GM19239 (cell line): ENCODE data around the gene PDE6B.
A peak's percentile ranks its signal among the peaks of the same experiment; 100 is the strongest.

Experiments
- DNase-seq: peaks from one replicate; pipeline ENCODE4 v3.0.0; 2011; ENCODE audit warnings: low spot score; ENCODE audit not compliant: insufficient read length
- FAIRE-seq: peaks from 2 replicates; lab custom pipeline; 2011; peaks lifted over from hg19 to GRCh38; lab: Jason Lieb, UNC

PDE6B gene

GRCh38 chr4:654871-655463, 29.6 kb downstream of the PDE6B start:
- DNase-seq, result no peak
- FAIRE-seq, result no peak

DNA sequence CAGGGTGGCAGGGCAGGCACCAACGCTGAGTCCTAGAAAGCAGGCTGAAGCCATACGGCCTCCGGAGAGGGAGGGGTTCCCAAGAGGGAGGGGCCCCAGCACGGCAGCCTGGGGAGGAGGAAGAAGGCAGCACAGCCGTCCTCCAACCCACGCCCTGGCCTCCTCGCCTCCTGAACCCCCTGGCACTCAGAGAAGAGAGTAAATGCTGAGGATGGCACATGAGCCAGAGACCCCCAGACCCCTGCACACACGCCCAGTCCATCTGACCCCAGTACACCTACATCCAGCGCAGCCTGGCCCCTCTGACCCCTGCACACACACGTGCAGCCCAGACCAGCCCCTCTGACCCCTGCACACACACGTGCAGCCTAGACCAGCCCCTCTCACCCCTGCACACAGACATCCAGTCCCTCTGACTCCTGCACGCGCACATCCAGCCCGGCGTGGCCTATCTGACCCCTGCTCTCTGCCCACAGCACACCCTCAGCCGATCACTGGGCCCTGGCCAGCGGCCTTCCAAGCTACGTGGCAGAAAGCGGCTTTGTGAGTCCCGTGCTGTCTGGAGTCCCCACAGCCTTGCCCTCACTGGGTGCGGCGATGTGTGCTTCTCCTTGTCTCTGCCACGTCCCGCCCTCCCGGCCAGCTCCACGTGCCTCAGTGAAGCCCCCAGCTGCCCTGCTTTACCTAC, 30.2 kb downstream of the PDE6B start:
- DNase-seq (no peak), FAIRE-seq (no peak)

DNA sequence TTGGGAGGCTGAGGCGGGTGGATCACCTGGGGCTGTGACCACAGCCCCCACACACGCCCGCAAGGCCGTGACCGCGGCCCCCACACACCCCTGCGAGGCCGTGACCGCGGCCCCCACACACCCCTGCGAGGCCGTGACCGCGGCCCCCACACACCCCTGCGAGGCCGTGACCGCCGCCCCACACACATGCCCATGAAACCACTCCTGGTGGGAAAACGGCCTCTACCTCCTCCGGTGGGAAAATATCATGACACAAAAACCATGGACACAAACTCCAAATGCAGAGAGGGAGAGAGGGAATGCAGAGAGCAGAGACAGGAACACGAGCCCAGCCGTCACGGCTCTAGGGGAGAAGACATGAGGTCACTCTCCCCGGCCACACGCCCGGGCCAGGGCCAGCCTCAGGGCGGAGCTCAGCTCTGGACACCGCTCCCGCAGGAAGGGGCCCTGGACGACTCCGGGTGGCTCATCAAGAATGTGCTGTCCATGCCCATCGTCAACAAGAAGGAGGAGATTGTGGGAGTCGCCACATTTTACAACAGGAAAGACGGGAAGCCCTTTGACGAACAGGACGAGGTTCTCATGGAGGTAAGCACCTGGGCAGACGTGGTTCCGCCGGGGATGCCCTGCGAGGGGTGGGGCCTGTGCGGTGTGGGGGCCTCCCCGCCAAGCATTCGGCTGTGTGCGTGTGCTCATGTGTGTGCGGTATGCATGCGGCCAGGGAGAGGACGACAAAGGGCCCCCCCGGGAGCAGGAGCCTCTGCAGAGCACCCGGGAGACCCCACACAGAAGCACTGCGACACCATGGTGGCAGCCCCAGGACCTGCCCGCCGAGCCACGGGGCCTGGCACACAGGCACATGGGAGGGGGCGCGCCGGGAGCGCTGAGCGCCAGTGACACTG, 31.3 kb downstream of the PDE6B start:
- DNase-seq (no peak), FAIRE-seq (no peak)

DNA sequence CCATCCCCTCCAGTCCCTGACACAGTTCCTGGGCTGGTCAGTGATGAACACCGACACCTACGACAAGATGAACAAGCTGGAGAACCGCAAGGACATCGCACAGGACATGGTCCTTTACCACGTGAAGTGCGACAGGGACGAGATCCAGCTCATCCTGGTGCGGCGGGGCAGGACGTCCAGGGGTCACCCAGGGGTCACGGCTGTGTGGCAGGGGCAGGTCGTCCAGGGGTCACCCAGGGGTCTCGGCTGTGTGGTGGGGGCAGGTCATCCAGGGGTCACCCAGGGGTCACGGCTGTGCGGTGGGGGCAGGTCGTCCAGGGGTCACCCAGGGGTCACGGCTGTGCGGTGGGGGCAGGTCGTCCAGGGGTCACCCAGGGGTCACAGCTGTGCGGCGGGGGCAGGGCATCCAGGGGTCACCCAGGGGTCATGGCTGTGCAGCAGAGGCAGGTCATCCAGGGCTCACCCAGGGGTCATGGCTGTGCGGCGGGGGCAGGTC, 32.0 kb downstream of the PDE6B start:
- FAIRE-seq, result no peak
- no peak for DNase-seq

DNA sequence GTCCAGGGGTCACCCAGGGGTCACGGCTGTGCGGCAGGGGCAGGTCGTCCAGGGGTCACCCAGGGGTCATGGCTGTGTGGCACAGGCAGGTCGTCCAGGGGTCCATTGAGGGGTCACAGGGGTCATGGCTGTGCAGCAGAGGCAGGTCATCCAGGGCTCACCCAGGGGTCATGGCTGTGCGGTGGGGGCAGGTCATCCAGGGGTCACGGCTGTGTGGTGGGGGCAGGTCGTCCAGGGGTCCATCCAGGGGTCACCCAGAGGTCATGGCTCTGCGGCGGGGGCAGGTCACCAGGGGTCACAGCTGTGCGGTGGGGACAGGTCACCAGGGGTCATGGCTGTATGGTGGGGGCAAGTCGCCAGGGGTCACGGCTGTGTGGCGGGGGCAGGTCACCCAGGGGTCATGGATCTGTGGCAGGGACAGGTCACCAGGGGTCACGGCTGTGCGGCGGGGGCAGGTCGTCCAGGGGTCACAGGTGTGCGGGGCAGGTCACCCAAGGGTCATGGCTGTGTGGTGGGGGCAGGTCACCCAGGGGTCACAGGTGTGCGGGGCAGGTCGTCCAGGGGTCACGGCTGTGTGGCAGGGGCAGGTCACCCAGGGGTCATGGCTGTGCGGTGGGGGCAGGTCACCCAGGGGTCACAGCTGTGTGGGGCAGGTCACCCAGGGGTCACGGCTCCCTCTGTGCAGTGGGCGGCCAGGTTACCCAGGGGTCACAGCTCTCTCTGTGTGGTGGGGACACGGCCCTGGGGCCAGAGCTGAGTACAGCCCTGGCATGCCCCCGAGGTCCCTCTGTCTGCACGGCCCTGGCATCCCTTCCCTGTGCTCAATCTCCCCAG, 32.7 kb downstream of the PDE6B start:
- DNase-seq, result no peak
- FAIRE-seq, result no peak

DNA sequence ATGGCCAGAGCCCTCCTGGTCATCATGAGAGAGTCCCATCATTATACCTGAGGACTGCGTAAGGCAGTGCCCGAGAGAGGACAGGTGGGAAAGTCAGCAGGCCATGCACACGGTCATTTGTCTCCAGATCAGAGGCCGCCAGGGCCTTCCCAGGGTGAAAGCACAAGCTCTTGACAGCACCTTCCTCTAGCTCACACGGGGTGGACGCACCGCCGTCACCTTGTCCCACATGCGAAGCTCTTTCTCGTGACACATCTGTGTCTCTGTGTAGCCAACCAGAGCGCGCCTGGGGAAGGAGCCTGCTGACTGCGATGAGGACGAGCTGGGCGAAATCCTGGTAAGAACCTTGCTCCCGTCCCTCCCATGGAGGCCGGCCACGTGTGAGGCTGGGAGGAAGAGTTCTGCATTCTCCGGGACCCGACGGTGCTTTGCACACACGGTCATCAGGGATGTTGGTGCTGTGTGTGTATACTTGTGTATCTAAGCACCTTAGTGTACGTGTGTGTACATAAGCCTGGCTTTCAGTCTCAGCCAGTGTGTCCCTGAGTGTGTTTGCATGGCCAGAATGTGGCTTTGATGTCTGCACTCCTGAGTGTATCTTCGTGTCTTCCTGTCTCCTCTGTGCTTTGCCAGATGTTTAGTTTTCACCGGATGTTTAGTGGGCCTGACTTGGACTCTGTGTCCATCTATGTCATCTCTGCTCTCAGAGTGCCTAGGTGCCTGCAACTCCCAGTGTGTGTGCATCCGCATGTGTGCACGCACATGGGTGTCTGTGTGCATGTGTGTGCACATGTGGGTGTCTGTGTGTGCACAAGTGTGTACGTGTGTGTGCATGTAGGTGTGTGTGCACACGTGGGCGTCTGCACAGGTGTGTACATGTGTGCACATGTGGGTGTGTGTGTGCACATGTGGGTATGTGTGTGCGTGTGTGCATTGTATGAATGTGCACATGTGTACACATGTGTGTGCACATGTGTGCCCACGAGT, 33.6 kb downstream of the PDE6B start:
- FAIRE-seq, result no peak
- no peak for DNase-seq

DNA sequence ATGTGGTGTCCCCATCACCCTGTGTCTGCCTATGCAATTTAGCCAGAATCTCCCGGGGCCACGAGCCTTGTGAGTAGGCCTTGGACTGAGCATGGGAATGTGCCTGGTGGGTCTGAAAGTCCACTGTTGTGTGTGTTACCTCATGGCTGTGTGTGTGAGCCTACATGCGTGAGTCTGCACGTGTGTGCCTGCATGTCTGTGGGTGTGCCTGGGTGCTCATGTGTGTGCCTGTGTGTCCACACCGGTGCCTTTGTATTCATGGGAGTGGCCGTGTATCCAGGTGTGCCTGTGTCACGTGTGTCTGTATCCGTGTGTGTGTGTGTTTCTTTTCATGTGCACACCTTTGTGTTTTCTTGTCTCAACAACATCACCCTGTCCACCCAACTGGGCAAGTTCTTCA, 34.5 kb downstream of the PDE6B start:
- FAIRE-seq (no peak), DNase-seq (no peak)

- FAIRE-seq (no peak), DNase-seq (no peak)
These were observed 35.0 kb downstream of the PDE6B start for GRCh38 chr4:660401-660800.

- no peak for DNase-seq
- FAIRE-seq, result no peak
These were observed 35.9 kb downstream of the PDE6B start for GRCh38 chr4:661231-661630.

DNA sequence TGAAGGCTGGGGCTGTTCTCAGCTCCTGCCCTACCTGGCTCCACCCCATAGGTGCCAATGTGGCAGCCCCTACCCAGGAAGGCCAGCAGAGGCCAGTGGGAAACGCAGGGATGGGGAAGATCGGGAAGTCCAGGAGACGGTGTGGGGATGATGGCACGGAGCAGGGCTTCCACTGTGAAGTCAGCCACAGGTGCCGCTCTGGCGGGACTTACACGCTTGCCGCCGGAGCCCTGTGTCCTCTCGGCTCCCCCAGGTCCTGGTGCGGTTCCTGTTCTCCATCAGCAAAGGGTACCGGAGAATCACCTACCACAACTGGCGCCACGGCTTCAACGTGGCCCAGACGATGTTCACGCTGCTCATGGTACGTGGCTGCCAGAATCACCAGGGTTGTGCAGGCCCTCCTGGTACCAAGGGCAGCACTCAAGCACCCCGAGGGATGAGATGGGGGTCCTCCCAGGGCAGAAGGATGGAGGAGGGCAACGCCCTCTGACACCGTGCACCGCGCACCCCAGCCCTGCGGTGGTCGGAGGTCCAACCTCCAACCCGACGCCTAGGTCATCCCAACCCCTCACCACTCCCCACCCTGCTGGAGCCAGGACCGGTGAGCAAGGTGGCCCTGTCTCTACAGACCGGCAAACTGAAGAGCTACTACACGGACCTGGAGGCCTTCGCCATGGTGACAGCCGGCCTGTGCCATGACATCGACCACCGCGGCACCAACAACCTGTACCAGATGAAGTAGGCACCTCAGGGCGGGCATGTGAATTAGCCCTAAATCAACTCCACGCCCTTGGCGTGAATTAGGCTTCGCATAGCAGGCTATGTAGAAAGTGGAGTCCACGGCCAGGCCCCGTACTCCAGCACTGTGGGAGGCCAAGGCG, 36.7 kb downstream of the PDE6B start:
- FAIRE-seq, result no peak
- DNase-seq, result no peak

GRCh38 chr4:663046-663437, 37.7 kb downstream of the PDE6B start:
- no peak for DNase-seq
- no peak for FAIRE-seq

DNA sequence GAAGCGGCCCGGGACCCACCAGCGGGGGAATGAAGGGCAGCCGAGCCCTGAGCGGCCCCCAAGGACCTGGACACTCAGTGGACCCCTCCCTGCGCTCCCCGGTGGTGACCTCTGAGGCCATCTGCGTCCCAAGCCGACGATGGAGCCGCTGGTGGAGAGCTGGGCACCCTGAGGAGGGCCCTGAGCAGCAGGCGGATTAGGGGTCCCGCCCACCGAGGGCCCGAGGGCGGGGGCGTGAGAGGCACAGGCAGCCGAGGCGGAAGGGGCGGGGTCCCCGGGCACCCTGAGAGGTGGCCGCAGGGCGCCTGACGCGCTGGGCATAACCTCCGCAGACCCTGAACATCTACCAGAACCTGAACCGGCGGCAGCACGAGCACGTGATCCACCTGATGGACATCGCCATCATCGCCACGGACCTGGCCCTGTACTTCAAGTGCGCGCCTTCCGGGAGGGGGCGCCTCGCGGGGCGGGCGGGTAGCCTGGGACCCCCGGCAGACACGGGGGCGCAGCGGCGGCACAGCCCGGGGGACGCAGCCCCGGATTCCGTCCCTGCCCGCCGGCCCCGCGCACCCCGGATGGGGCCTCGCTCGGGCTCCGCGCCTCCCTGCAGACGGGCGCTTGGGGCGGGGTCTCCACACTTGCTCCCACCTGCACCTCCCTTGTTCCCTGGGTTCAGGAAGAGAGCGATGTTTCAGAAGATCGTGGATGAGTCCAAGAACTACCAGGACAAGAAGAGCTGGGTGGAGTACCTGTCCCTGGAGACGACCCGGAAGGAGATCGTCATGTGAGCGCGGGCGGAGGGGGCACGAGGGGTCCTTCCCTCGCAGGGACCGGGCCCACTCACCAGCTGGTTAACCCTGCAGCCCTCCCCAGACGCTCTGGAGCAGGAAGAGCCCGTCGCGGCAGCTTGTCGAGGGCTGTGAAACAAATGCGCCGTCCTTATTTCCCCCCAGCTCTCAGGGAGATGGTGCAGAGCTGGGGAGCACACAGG, 38.4 kb downstream of the PDE6B start:
- peak; percentile 85 for DNase-seq
- peak; percentile 62 for FAIRE-seq

GRCh38 chr4:664713-665231, 39.4 kb downstream of the PDE6B start:
- DNase-seq, result no peak
- no peak for FAIRE-seq

- DNase-seq (no peak), FAIRE-seq (no peak)
These were observed 40.0 kb downstream of the PDE6B start for GRCh38 chr4:665381-665750.

GRCh38 chr4:665751-666435, 40.5 kb downstream of the PDE6B start:
- FAIRE-seq (no peak), DNase-seq (no peak)

- DNase-seq (no peak), FAIRE-seq (no peak)
These were observed 41.0 kb downstream of the PDE6B start for GRCh38 chr4:666436-666810.
